GM19035 (cell line): Measurements from ENCODE around the gene ZNF592.

ENCODE experiments used
- ATAC-seq: cut with Tn5 transposase; IDR thresholded peaks from one replicate; pipeline ENCODE4 v1.9.1; 2021; ENCODE audit not compliant: unreplicated experiment

Gene ZNF592, protein sequence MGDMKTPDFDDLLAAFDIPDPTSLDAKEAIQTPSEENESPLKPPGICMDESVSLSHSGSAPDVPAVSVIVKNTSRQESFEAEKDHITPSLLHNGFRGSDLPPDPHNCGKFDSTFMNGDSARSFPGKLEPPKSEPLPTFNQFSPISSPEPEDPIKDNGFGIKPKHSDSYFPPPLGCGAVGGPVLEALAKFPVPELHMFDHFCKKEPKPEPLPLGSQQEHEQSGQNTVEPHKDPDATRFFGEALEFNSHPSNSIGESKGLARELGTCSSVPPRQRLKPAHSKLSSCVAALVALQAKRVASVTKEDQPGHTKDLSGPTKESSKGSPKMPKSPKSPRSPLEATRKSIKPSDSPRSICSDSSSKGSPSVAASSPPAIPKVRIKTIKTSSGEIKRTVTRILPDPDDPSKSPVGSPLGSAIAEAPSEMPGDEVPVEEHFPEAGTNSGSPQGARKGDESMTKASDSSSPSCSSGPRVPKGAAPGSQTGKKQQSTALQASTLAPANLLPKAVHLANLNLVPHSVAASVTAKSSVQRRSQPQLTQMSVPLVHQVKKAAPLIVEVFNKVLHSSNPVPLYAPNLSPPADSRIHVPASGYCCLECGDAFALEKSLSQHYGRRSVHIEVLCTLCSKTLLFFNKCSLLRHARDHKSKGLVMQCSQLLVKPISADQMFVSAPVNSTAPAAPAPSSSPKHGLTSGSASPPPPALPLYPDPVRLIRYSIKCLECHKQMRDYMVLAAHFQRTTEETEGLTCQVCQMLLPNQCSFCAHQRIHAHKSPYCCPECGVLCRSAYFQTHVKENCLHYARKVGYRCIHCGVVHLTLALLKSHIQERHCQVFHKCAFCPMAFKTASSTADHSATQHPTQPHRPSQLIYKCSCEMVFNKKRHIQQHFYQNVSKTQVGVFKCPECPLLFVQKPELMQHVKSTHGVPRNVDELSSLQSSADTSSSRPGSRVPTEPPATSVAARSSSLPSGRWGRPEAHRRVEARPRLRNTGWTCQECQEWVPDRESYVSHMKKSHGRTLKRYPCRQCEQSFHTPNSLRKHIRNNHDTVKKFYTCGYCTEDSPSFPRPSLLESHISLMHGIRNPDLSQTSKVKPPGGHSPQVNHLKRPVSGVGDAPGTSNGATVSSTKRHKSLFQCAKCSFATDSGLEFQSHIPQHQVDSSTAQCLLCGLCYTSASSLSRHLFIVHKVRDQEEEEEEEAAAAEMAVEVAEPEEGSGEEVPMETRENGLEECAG (N-terminal part only)

DNA sequence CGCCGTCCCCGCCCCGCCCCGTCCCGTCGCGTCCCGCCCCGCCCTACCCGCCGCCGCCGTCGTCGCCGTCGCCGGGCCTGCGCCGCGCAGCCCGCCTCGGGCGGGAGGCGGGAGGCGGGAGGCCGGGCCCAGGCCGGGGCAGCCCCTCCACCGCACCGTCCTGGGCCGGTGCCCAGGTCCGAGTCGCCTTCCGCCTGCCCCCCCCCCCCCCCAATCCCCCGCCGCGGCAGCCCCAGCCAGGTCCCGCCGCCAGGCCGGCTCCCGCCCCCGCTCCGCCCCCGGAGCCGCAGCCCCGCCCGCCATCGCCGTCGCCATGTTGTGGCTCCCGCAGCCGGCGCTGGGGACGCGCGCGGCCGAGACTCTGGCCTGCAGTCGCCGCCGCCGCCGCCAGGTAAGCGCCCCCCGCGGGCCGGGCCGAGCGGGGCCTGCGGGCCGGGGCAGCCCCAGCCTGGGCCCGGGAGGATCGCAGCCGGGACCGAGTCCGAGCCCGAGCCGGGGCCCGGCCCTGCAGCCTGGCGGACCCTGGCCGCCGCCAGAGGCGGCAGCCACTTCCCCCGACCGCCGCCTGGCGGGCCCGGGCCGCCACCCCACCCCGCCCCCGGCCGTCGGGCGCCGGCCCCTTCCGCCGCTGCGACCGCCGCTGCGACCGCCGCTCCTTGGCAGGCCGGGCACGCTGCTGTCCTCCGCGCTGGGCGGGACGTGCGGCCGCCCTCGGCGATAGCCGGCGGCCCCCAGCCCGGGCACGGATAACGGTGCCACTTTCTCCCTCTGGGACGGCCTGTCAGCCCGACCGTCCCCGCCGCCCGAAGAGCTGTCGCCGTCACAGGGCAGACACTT lies at the start of gene ZNF592:
TSS of gene ZNF592 (plus strand) at position 319 of the 837 bp plus-strand sequence. CDS start 34,084 bp downstream, outside the sequence.
- ATAC-seq: peak; percentile 54

DNA sequence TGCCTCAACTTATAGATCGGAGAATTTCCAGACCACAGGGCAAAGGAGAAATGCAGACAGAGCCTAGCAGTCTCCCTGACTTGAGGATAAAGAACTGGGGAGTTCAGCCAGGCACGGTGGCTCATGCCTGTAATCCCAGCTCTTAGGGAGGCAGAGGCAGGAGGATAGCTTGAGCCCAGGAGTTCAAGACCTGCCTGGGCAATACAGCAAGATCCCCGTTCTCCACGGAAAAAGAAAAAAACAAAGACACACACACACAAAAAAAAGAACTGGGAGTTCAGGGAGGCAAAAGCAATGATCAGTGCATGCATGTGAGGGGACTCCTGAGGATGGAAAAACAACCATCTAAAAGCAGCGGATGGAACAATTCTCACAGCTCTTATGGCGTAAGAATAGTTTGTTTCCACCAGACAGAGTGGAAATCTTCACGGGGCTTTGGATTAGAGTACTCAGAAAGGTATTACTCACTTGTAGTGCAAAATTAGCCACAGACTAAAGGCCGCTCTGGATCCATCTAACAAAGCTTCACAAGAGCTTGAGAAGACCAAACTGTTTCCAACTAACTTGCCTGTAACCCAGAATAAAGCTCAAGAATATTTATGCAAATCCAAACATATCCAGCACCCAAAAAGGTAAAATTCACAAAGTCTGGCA lies 48.7 kb upstream of the ZNF592 start:
- ATAC-seq: no peak

- ATAC-seq: no peak
Observed at GRCh38 chr15:84702961-84703482, 45.4 kb upstream of the ZNF592 start.

DNA sequence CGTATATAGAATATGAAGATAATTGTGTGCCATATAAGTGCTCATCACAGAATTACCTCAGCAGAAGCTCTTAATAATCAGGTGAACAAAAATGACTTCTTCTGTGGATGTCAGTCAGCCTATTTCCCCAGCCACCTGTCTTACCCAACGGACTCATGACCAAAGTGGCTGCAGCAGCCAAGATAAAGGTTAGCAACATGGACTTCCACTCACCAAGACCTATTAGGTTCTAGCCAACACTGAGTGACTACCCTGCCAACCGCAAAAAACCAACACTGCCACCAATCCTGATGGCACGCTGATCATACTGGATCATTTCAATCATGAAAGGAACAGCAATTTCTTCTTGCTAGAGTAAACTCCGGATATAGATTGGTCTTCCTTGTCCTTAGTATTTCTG lies 44.6 kb upstream of the ZNF592 start:
- ATAC-seq: no peak

DNA sequence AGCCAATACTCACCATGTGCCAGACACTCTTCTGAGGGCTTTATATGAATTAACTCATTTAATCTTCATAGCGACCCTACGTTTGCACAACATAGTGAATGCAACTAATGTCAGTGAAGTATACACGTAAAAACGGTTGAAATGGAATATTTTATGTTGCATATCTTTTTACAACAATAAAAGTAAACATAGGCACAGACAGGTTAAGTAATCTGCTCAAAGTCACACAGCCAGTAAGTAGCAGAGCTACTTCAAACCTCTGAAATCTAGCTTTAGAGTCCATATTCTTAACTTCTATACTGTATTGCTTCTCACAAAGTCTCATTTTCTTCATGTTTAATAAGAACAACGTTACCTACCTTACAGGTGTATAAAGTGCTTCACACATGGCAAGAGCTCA lies 34.0 kb upstream of the ZNF592 start:
- ATAC-seq: no peak

- ATAC-seq: no peak
Observed at GRCh38 chr15:84714821-84715220, 33.6 kb upstream of the ZNF592 start.

GRCh38 chr15:84715441-84716035 lies 32.9 kb upstream of the ZNF592 start:
- peak; percentile 8 for ATAC-seq

GRCh38 chr15:84716036-84716732 lies 32.2 kb upstream of the ZNF592 start, which contains the start of gene SEC11A:
SEC11A (minus strand) TSS chr15:84716139; CDS start chr15:84716075, 64 bp downstream.
- peak; percentile 89 for ATAC-seq

GRCh38 chr15:84721371-84721770 lies 27.0 kb upstream of the ZNF592 start:
- ATAC-seq: no peak

DNA sequence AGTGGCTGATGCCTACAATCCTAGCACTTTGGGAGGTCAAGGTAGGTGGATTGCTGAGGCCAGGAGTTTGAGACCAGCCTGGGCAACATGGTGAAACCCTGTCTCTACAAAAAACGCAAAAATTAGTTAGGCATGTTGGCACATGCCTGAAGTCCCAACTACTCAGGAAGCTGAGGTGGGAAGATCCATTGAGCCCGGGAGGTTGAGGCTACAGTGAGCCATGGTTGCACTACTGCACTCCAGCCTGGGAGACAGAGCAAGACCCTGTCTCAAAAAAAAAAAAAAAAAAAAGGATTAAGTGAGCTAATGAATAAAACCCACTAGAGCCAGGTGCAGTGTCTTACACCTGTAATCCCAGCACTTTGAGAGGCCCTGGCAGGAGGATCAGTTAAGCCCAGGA lies 25.8 kb upstream of the ZNF592 start:
- ATAC-seq: no peak

DNA sequence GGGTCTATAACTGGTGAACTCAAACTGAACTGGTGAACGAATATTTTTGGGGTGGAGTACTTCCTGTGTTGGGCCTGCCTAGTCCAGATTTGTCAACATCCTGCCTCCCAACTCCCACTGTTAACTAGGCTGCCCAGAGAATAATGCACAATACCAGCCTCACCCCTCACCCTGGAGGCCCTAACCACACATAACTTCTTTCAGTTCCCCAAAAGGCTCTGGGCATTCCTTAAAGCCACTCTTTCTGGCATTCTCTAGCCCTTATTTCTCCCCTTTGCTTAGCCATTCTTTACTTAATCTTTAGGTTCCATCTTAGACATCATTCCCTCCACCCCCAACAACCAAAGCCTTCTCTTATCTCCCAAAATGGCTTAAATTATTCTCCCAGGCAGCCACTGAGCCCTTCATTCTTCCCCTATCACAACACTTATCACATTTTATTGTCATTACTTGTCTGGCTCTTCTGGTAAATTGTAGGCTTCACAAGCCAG lies 23.3 kb upstream of the ZNF592 start:
- ATAC-seq: no peak

- ATAC-seq: no peak
Observed at GRCh38 chr15:84727429-84727828, 21.0 kb upstream of the ZNF592 start.

DNA sequence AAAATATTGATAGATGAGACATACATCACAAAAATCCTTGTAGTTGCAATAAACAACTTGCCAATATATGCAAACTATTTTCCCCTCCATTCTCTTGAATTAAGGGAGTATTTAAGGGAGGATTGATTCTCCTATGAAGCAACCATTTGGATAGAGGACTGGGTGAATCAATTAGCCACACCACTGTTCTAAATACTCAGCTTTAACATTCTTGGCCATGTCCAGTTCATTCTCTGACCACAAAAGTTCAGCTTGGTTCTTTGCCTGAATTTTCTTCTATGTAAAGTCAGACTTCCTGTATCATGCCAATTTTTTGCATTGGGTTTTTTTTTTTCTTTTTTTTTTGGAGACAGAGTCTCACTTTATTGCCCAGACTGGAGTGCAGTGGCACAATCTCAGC lies 16.6 kb upstream of the ZNF592 start:
- ATAC-seq: no peak

DNA sequence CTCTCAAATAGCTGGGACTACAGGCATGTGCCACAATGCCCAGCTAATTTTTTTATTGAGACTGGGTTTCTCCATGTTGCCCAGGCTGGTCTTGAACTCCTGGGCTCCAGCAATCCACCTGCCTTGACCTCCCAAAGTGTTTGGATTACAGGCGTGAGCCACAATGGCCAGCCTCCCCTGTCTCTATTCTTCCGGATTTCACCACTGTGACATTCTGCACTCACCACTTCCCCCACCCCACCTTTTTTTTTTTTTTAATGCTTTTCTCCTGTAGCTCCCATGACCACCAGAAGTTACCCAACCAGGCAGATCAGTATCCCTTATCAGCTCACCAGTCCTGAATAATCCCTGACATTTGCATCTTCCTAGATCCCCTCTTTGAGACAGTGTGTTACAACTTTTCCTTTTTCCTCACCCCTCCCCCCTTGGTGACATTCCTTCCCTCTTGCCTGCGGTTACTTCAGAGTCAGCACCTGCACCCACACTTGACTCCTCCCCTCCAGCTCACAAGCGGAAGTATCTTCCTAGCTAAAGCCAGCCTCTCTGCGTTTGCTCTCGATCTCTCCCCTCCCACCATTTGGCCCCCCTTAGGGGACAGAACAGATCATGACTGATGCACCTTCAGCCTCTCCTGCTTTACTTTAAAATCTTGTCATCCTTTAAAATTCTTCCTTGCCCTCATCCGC lies 13.5 kb upstream of the ZNF592 start:
- ATAC-seq: peak; percentile 65

- peak; percentile 35 for ATAC-seq
Observed at GRCh38 chr15:84735480-84736061, 12.8 kb upstream of the ZNF592 start.

DNA sequence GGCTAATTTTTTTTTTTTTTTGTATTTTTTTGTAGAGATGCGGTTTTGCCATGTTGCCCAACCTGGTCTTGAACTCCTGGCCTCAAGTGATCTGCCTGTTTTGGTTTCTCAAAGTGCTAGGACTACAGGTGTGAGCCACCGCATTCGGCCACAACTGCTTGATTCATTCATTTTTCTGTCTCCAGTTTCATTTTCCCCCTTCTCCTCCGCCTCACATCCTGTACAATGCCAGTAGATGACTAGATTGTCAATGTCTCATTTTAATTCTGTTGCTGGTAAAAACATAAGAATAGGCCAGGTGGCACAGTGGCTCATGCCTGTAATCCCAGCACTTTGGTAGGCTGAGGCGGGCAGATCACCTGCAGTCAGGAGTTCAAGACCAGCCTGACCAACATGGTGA lies 12.0 kb upstream of the ZNF592 start:
- ATAC-seq: peak; percentile 56

- no peak for ATAC-seq
Observed at GRCh38 chr15:84737005-84737404, 11.4 kb upstream of the ZNF592 start.
